AG04450 (cell line): ENCODE results near the gene ASIC3. TPM values are rescaled to one million over a fixed set of nuclear protein-coding genes. Genes with fewer than 3 reads are reported as not detected.

Source experiments
- CTCF ChIA-PET: fragments of 300-600, 350-600 bp; formaldehyde crosslinking; extraction: SDS; loops from one replicate; lab custom pipeline; 2022; ENCODE audit warnings: antibody characterized with exemption, inconsistent platforms; lab: Charles Lee
- POLR2A ChIA-PET: fragments of 350-600 bp; formaldehyde crosslinking; extraction: SDS; loops from one replicate; lab custom pipeline; 2021; ENCODE audit warnings: antibody characterized with exemption, inconsistent platforms; lab: Yijun Ruan, JAX
- DNase-seq: peaks from one replicate; pipeline ENCODE4 v3.0.0-alpha.2; 2011; ENCODE audit warnings: low read depth, low spot score
- H3K27ac ChIP-seq: one replicate; pipeline ENCODE4 v1.5.1; 2012; ENCODE audit warnings: low read depth, low read length, control low read depth
- H3K27me3 ChIP-seq: one replicate; pipeline ENCODE4 v1.6.0; 2012; ENCODE audit warnings: low read length; ENCODE audit not compliant: control insufficient read depth, insufficient read depth
- H3K4me3 ChIP-seq: 2 replicates; pipeline ENCODE4 v1.5.1; 2011; ENCODE audit warnings: mild to moderate bottlenecking, low read depth, low read length, control low read depth
- H3K9me3 ChIP-seq: 2 replicates; pipeline ENCODE4 v1.5.1; 2012; ENCODE audit warnings: low read length; ENCODE audit not compliant: control insufficient read depth, insufficient read depth
- CTCF ChIP-seq: IDR thresholded peaks from 2 replicates; pipeline ENCODE4 v1.5.1; 2011; ENCODE audit warnings: low read depth, low read length, control low read depth, inconsistent platforms
- polyA plus RNA-seq: library from polyadenylated mRNA; depleted of rRNA; stranded (reverse); fragments of >200 nt; gene quantifications from 2 replicates; pipeline ENCODE4 v1.2.3, GENCODE V29; 2011

The ASIC3 gene
- polyA plus RNA-seq, 1 experiment, result 0.07 TPM

GRCh38 chr7:151063212-151063561 is 14.9 kb downstream of the ASIC3 start:
- POLR2A ChIA-PET, result interaction anchor here (0.6 to 2.0 kb wide), 4 partner anchors 17 to 53 kb away, joined by 3 to 9 read pairs (median 4); partner anchors contain the start of genes ABCB8, AGAP3 and FASTK

GRCh38 chr7:151064454-151064853 is 16.1 kb downstream of the ASIC3 start:
- DNase-seq, result no peak
- CTCF ChIA-PET, result no interaction called here

More at GRCh38 chr7:151063212-151063561, 14.9 kb downstream of the ASIC3 start:
- CTCF ChIA-PET, result interaction anchor here (0.7 to 1.8 kb wide), 5 partner anchors 15 to 101 kb away, joined by 3 to 11 read pairs (median 5); partner anchors contain the start of gene ASIC3
- Histone ChIP-seq H3K27ac (peak overlapping the region; percentile 77), H3K27me3 (no peaks in the 10 kb centered on the region), H3K4me3 (peak overlapping the region; percentile 10; the same call in 1 of the 2 replicates), H3K9me3 (no peaks in the 10 kb centered on the region; the same call in 1 of the 2 replicates)
- no peak for DNase-seq
- TF ChIP-seq CTCF, result no peak

GRCh38 chr7:151064993-151065392 is 16.7 kb downstream of the ASIC3 start:
- CTCF ChIA-PET, result interaction anchor here (0.6 kb wide), 1 partner anchor 41 kb away, joined by 3 read pairs; the partner anchor contains the start of gene ATG9B
- TF ChIP-seq CTCF, result no peak

More at GRCh38 chr7:151064454-151064853, 16.1 kb downstream of the ASIC3 start:
- H3K27me3 ChIP-seq, result no peaks in the 10 kb centered on the region
- no peak overlapping the region for H3K4me3 ChIP-seq
- no peak overlapping the region for H3K27ac ChIP-seq
- POLR2A ChIA-PET, result interaction anchor here (2.0 kb wide), 1 partner anchor 16 kb away, joined by 9 read pairs; the partner anchor contains the start of gene FASTK
- TF ChIP-seq CTCF, result no peak
- H3K9me3 ChIP-seq, result no peaks in the 10 kb centered on the region; the same call in 1 of the 2 replicates

GRCh38 chr7:151065516-151065915 is 17.2 kb downstream of the ASIC3 start:
- Histone ChIP-seq H3K27ac (no peak overlapping the region), H3K4me3 (no peak overlapping the region), H3K27me3 (no peaks in the 10 kb centered on the region), H3K9me3 (no peaks in the 10 kb centered on the region; the same call in 1 of the 2 replicates)
- ChIA-PET CTCF (interaction anchor here (0.6 kb wide), 1 partner anchor 41 kb away, joined by 3 read pairs; the partner anchor contains the start of gene ATG9B), POLR2A (no interaction called here)
- DNase-seq, result no peak
- TF ChIP-seq CTCF, result no peak

More at GRCh38 chr7:151064993-151065392, 16.7 kb downstream of the ASIC3 start:
- no peak for DNase-seq
- Histone ChIP-seq H3K9me3 (no peaks in the 10 kb centered on the region; the same call in 1 of the 2 replicates), H3K27me3 (no peaks in the 10 kb centered on the region), H3K4me3 (no peak overlapping the region), H3K27ac (no peak overlapping the region)
- POLR2A ChIA-PET, result no interaction called here

GRCh38 chr7:151066273-151066974 is 18.1 kb downstream of the ASIC3 start:
- CTCF ChIA-PET, result interaction anchor here (1.1 kb wide), 1 partner anchor 44 kb away, joined by 3 read pairs; no protein-coding TSS in a partner anchor
- H3K4me3 ChIP-seq, result no peak overlapping the region
- POLR2A ChIA-PET, result no interaction called here

More at GRCh38 chr7:151066273-151066974, 18.1 kb downstream of the ASIC3 start:
- no peak for DNase-seq
- Histone ChIP-seq H3K27ac (no peak overlapping the region), H3K27me3 (no peaks in the 10 kb centered on the region), H3K9me3 (no peaks in the 10 kb centered on the region; the same call in 1 of the 2 replicates)
- no peak for TF ChIP-seq CTCF
